GM12878 (cell line): ENCODE measurements around the gene CD2BP2. TPM values are rescaled to one million over a fixed set of nuclear protein-coding genes. Genes with fewer than 3 reads are reported as not detected.

ENCODE experiments used
- ATAC-seq: fragments of 200-7000 bp; cut with Tn5 transposase; 3 replicates; pipeline ENCODE4 v1.9.1; 2020; ENCODE audit warnings: mild to moderate bottlenecking, moderate library complexity
- BruUV-seq: library from RNA; stranded (reverse); fragments of 400-500 nt; replicated peaks from 2 replicates; lab custom pipeline; 2021; lab: Mats Ljungman, UMichigan
- CTCF ChIA-PET: fragments of 300-600 bp; sonication (Branson Sonifier 250); formaldehyde crosslinking; extraction: SDS; loops from one replicate; lab custom pipeline; 2021; ENCODE audit warnings: inconsistent platforms; lab: Yijun Ruan, JAX
- POLR2A ChIA-PET: fragments of 350-600 bp; formaldehyde crosslinking; extraction: SDS; loops from one replicate; lab custom pipeline; 2021; ENCODE audit warnings: inconsistent platforms; lab: Charles Lee
- RAD21 ChIA-PET: fragments of 300-600 bp; sonication (Branson Sonifier 250); formaldehyde crosslinking; loops from one replicate; lab custom pipeline; 2023; ENCODE audit warnings: antibody characterized with exemption; ENCODE audit not compliant: unreplicated experiment; lab: Charles Lee
- SMC1A ChIA-PET: fragments of 300-600 bp; sonication (Branson Sonifier 250); formaldehyde crosslinking; loops from one replicate; lab custom pipeline; 2023; ENCODE audit not compliant: unreplicated experiment, uncharacterized antibody; lab: Charles Lee
- DNase-seq: peaks from one replicate; pipeline ENCODE4 v3.0.0-alpha.2; 2011; ENCODE audit warnings: low read depth, low spot score
- FAIRE-seq: peaks from 3 replicates; lab custom pipeline; 2011; peaks lifted over from hg19 to GRCh38; lab: Jason Lieb, UNC
- H2AFZ ChIP-seq: 2 replicates; pipeline ENCODE4 v1.6.0; 2011; ENCODE audit warnings: low read depth, low read length, control low read depth; ENCODE audit not compliant: control insufficient read depth
- H3K27ac ChIP-seq: 2 replicates; pipeline ENCODE4 v1.5.1; 2011; ENCODE audit warnings: control low read depth; ENCODE audit not compliant: control insufficient read depth, insufficient read depth
- H3K27me3 ChIP-seq, 2 experiments: replicated peaks in 1 of 2; 2 replicates each; pipeline versions ENCODE4 v1.6.0 to v1.6.1; 2011; ENCODE audit warnings: low read length in 1 of 2; ENCODE audit not compliant: control insufficient read depth in 2 of 2, insufficient read depth in 2 of 2
- H3K36me3 ChIP-seq, 2 experiments: 2 replicates each; pipeline ENCODE4 v1.5.1; 2011; ENCODE audit warnings: low read length in 1 of 2; ENCODE audit not compliant: control insufficient read depth in 2 of 2, insufficient read depth in 2 of 2
- H3K4me1 ChIP-seq: 2 replicates; pipeline ENCODE4 v1.6.1; 2011; ENCODE audit warnings: mild to moderate bottlenecking, low read length, moderate library complexity, mixed read lengths; ENCODE audit not compliant: control insufficient read depth, insufficient read depth
- H3K4me2 ChIP-seq: 2 replicates; pipeline ENCODE4 v1.6.0; 2011; ENCODE audit warnings: control low read depth; ENCODE audit not compliant: control insufficient read depth, insufficient read depth
- H3K4me3 ChIP-seq: fragments of 200-600 bp; sonication (generic); 2 replicates; pipeline ENCODE4 v1.5.1; 2016
- H3K79me2 ChIP-seq: 2 replicates; pipeline ENCODE4 v1.6.0; 2011; ENCODE audit warnings: low read length; ENCODE audit not compliant: control insufficient read depth, insufficient read depth
- H3K9ac ChIP-seq: 2 replicates; pipeline ENCODE4 v1.8.0; 2011; ENCODE audit warnings: low read length, control low read depth, mixed read lengths; ENCODE audit not compliant: control insufficient read depth, insufficient read depth
- H3K9me3 ChIP-seq: replicated peaks from 3 replicates; pipeline ENCODE4 v1.5.1; 2011; ENCODE audit warnings: mild to moderate bottlenecking, low read length; ENCODE audit not compliant: control insufficient read depth, insufficient read depth
- H4K20me1 ChIP-seq: 2 replicates; pipeline ENCODE4 v1.6.0; 2011; ENCODE audit not compliant: control insufficient read depth, insufficient read depth
- ATF7 ChIP-seq: fragments of 450-650 bp; IDR thresholded peaks from 2 replicates; pipeline ENCODE4 v1.6.1; 2016; ENCODE audit warnings: low read depth, mild to moderate bottlenecking
- EP300 ChIP-seq, 2 experiments: fragments of 150-350 bp in 1 of 2; IDR thresholded peaks; 2 replicates each; pipeline ENCODE4 v1.6.1; 2011 to 2012; ENCODE audit warnings: low read depth in 2 of 2, low read length in 2 of 2, borderline replicate concordance in 1 of 2, improper control_type of control experiment in 1 of 2, inconsistent platforms in 1 of 2; ENCODE audit not compliant: control insufficient read depth in 1 of 2
- MXI1 ChIP-seq: fragments of 150-350 bp; IDR thresholded peaks from 2 replicates; pipeline ENCODE4 v1.6.1; 2011; ENCODE audit warnings: low read depth, mild to moderate bottlenecking, inconsistent platforms, low read length, improper control_type of control experiment
- NBN ChIP-seq: fragments of 450-650 bp; IDR thresholded peaks from 2 replicates; pipeline ENCODE4 v1.6.1; 2016
- NR2F1 ChIP-seq: fragments of 450-650 bp; conservative IDR thresholded peaks from 2 replicates; pipeline ENCODE4 v1.6.1; 2017; ENCODE audit warnings: mild to moderate bottlenecking
- PAX5 ChIP-seq: IDR thresholded peaks from 2 replicates; pipeline ENCODE4 v1.6.1; 2011; ENCODE audit warnings: low read depth, low read length, borderline replicate concordance
- RUNX3 ChIP-seq: IDR thresholded peaks from 2 replicates; pipeline ENCODE4 v1.6.1; 2012; ENCODE audit warnings: low read length, inconsistent platforms
- SMARCA5 ChIP-seq: fragments of 450-650 bp; IDR thresholded peaks from 2 replicates; pipeline ENCODE4 v1.6.1; 2017; ENCODE audit warnings: mild to moderate bottlenecking
- TCF7 ChIP-seq: IDR thresholded peaks from 2 replicates; pipeline ENCODE4 v1.6.1; 2014; ENCODE audit warnings: antibody characterized with exemption, borderline replicate concordance
- YBX1 ChIP-seq: fragments of 450-650 bp; IDR thresholded peaks from 2 replicates; pipeline ENCODE4 v1.6.1; 2016; ENCODE audit warnings: antibody characterized with exemption
- WGBS: methylation state at CpG from one replicate; pipeline ENCODE4 v1.1.6; 2016; ENCODE audit warnings: low lambda C conversion rate; ENCODE audit not compliant: insufficient replicate concordance, insufficient coverage; ENCODE audit errors: missing lambda C conversion rate; 5-methylcytosine and 5-hydroxymethylcytosine counted together
- in situ Hi-C: fragments of 300-500 bp; cut with MboI; formaldehyde crosslinking; loops from 9 replicates; pipeline ENCODE4 v1.14.3; 2018; ENCODE audit warnings: mixed read lengths
- intact Hi-C: fragments of 100-400 bp; cut with micrococcal nuclease; formaldehyde crosslinking; loops from one replicate; pipeline ENCODE4 v1.14.2; 2022; ENCODE audit not compliant: unreplicated experiment
- polyA plus RNA-seq, 11 experiments: library from polyadenylated mRNA; depleted of rRNA in 4 of 11; unstranded in 6 of 11; stranded (reverse) in 5 of 11; fragments of >200 nt; fragmentation: Nextera tagmentation in 4 of 11; fragmentation: Illumina TruSeq in 1 of 11; extraction: Ambion mirVana in 4 of 11; extraction: Trizol in 1 of 11; gene quantifications; 1 replicate in 1 of 11; 2 replicates in 10 of 11; pipeline versions ENCODE4 v1.2.1 to v1.2.3, GENCODE V29; 2011 to 2016; ENCODE audit warnings: inconsistent platforms in 2 of 11, missing spikeins in 2 of 11, low read depth in 1 of 11
- total RNA-seq, 4 experiments: library from RNA; depleted of rRNA in 3 of 4; stranded (reverse); fragments of >200 nt in 3 of 4; fragmentation: Illumina TruSeq in 1 of 4; extraction: Trizol in 1 of 4; gene quantifications; 2 replicates each; pipeline versions ENCODE4 v1.2.1 to v1.2.3, GENCODE V29; 2013 to 2021
- TF ChIP-seq, protein P1 (sequence below): IDR thresholded peaks from 2 replicates; pipeline ENCODE4 v1.6.1; 2012; ENCODE audit warnings: mild to moderate bottlenecking, low read depth, low read length
- TF ChIP-seq, protein P2 (sequence below): fragments of 450-650 bp; IDR thresholded peaks from 2 replicates; pipeline ENCODE4 v1.6.1; 2017; ENCODE audit warnings: mild to moderate bottlenecking
- TF ChIP-seq, protein P3 (sequence below): IDR thresholded peaks from 2 replicates; pipeline ENCODE4 v1.6.1; 2012; ENCODE audit warnings: low read depth, low read length, improper control_type of control experiment

The CD2BP2 gene
- total and polyA plus RNA-seq, 10 of the 15 experiments (the other 5 are each of a cell fraction or from before 2014, with no cell fraction given), result 3.3 to 47.9 (median 31.8) TPM

DNA sequence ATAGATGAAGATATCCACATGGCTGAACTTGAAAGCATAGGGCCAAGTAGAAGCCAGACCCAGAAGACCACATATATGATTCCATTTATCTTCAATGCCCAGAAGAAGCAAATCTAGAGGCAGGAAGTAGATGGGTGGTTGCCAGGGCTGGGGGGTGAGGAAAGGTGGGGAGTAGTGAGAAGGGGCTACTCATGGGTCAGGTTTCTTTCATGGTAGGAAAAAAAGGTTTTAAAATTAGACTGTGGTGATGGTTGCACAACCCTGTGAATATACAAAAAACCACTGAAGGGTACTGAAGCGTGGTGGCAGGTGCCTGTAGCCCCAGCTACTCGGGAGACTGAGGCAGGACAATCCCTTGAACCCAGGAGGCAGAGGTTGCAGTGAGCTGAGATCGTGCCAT, 5.4 kb downstream of the CD2BP2 start (continued):
- 0 out of 2 replicates have a peak, but pooled peaks have one; percentile 37 for TF ChIP-seq NR2F1
- 0 out of 2 replicates have a peak, but pooled peaks have one; percentile 43 for TF ChIP-seq PAX5

DNA sequence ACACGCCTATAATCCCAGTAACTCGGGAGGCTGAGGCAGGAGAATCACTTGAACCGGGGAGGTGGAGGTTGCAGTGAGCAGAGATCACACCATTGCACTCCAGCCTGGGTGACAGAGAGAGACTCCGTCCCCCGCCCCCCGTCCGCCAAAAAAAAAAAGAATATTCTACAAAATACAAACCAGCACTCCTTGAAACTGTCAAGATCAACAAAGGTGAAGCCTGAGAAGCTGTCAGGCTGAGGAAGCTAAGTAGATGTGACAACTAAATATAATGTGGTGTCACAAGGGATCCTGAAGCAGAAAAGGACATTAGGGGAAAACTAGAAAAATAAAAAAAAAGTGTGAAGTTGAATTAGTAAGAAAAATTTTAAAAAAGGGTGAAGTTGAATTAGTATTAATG, 6.2 kb downstream of the CD2BP2 start:
- FAIRE-seq (no peak), DNase-seq (no peak), ATAC-seq (no peak)
- Histone ChIP-seq H3K27me3 (no peaks in the 10 kb centered on the region), H3K27ac (no peak overlapping the region), H3K79me2 (peaks cover 2% of the 10 kb centered on the region; the same call in 1 of the 2 replicates), H2AFZ (no peak overlapping the region), H3K4me3 (no peak overlapping the region), H3K9ac (no peak overlapping the region), H3K4me1 (peaks cover 27% of the 10 kb centered on the region), H3K36me3 (peaks cover 0 to 4% of the 10 kb centered on the region in 2 experiments), H4K20me1 (peaks cover 8% of the 10 kb centered on the region), H3K9me3 (no peaks in the 10 kb centered on the region), H3K4me2 (no peak overlapping the region)
- RAD21 ChIA-PET, result interaction anchor here (0.6 to 1.3 kb wide), 2 partner anchors 163 to 185 kb away, joined by 3 read pairs; no protein-coding TSS in a partner anchor
- SMC1A ChIA-PET, result interaction anchor here (1.1 kb wide), 1 partner anchor 13 kb away, joined by 5 read pairs; no protein-coding TSS in a partner anchor
- intact Hi-C loops, result no loop called here
- 98% methylated on average over 7 of the region's 7 CpGs for WGBS
- no TSS peak for BruUV-seq
- CTCF ChIA-PET, result interaction anchor here (0.7 kb wide), 1 partner anchor 12 kb away, joined by 3 read pairs; no protein-coding TSS in a partner anchor
- in situ Hi-C loops, result no loop called here
- POLR2A ChIA-PET, result interaction anchor here (0.6 to 0.7 kb wide), 2 partner anchors 14 to 313 kb away, joined by 3 read pairs; no protein-coding TSS in a partner anchor
- TF ChIP-seq YBX1 (no peak), SMARCA5 (no peak), NBN (no peak), TCF7 (no peak), MXI1 (no peak), EP300 (IDR thresholded peaks at IDR 0.05; ENCODE audit: borderline replicate concordance in 1 of 2, control insufficient read depth in 1 of 2, low read depth in 2 of 2, low read length in 2 of 2) (no peak), ATF7 (no peak), RUNX3 (no peak)
- TF ChIP-seq, protein P1, sequence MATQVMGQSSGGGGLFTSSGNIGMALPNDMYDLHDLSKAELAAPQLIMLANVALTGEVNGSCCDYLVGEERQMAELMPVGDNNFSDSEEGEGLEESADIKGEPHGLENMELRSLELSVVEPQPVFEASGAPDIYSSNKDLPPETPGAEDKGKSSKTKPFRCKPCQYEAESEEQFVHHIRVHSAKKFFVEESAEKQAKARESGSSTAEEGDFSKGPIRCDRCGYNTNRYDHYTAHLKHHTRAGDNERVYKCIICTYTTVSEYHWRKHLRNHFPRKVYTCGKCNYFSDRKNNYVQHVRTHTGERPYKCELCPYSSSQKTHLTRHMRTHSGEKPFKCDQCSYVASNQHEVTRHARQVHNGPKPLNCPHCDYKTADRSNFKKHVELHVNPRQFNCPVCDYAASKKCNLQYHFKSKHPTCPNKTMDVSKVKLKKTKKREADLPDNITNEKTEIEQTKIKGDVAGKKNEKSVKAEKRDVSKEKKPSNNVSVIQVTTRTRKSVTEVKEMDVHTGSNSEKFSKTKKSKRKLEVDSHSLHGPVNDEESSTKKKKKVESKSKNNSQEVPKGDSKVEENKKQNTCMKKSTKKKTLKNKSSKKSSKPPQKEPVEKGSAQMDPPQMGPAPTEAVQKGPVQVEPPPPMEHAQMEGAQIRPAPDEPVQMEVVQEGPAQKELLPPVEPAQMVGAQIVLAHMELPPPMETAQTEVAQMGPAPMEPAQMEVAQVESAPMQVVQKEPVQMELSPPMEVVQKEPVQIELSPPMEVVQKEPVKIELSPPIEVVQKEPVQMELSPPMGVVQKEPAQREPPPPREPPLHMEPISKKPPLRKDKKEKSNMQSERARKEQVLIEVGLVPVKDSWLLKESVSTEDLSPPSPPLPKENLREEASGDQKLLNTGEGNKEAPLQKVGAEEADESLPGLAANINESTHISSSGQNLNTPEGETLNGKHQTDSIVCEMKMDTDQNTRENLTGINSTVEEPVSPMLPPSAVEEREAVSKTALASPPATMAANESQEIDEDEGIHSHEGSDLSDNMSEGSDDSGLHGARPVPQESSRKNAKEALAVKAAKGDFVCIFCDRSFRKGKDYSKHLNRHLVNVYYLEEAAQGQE, result no peak
- TF ChIP-seq, protein P2, sequence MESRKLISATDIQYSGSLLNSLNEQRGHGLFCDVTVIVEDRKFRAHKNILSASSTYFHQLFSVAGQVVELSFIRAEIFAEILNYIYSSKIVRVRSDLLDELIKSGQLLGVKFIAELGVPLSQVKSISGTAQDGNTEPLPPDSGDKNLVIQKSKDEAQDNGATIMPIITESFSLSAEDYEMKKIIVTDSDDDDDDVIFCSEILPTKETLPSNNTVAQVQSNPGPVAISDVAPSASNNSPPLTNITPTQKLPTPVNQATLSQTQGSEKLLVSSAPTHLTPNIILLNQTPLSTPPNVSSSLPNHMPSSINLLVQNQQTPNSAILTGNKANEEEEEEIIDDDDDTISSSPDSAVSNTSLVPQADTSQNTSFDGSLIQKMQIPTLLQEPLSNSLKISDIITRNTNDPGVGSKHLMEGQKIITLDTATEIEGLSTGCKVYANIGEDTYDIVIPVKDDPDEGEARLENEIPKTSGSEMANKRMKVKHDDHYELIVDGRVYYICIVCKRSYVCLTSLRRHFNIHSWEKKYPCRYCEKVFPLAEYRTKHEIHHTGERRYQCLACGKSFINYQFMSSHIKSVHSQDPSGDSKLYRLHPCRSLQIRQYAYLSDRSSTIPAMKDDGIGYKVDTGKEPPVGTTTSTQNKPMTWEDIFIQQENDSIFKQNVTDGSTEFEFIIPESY, result no peak
- TF ChIP-seq, protein P3, sequence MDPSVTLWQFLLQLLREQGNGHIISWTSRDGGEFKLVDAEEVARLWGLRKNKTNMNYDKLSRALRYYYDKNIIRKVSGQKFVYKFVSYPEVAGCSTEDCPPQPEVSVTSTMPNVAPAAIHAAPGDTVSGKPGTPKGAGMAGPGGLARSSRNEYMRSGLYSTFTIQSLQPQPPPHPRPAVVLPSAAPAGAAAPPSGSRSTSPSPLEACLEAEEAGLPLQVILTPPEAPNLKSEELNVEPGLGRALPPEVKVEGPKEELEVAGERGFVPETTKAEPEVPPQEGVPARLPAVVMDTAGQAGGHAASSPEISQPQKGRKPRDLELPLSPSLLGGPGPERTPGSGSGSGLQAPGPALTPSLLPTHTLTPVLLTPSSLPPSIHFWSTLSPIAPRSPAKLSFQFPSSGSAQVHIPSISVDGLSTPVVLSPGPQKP, result no peak
